DND-41 (cell line): ENCODE measurements around the gene NXPH2.

Experiments used
- ATAC-seq: fragments of 200-7000 bp; cut with Tn5 transposase; 3 replicates; pipeline ENCODE4 v1.9.1; 2021; ENCODE audit warnings: low read depth; ENCODE audit not compliant: insufficient read depth
- DNase-seq: peaks from one replicate; pipeline ENCODE4 v3.0.0-alpha.2; 2020
- H2AFZ ChIP-seq: 2 replicates; pipeline ENCODE4 v1.6.0; 2012; ENCODE audit warnings: low read depth, low read length
- H3K27ac ChIP-seq: 2 replicates; pipeline ENCODE4 v1.5.1; 2012; ENCODE audit warnings: low read length, inconsistent platforms
- H3K27me3 ChIP-seq: fragments of 200-600 bp; sonication (generic); 2 replicates; pipeline ENCODE4 v1.6.0; 2012; ENCODE audit warnings: low read length, mild to moderate bottlenecking, inconsistent platforms; ENCODE audit not compliant: insufficient read depth, poor library complexity
- H3K36me3 ChIP-seq: 2 replicates; pipeline ENCODE4 v1.5.1; 2012; ENCODE audit warnings: low read length, inconsistent platforms; ENCODE audit not compliant: insufficient read depth
- H3K4me1 ChIP-seq: 2 replicates; pipeline ENCODE4 v1.5.1; 2012; ENCODE audit warnings: mild to moderate bottlenecking, low read length; ENCODE audit not compliant: insufficient read depth
- H3K4me2 ChIP-seq: 2 replicates; pipeline ENCODE4 v1.6.0; 2012; ENCODE audit warnings: mild to moderate bottlenecking, moderate library complexity, low read length, inconsistent platforms; ENCODE audit not compliant: insufficient read depth
- H3K4me3 ChIP-seq, 2 experiments: fragments of 200-600 bp in 1 of 2; shearing (Covaris generic) in 1 of 2; 2 replicates each; pipeline ENCODE4 v1.5.1; 2012 to 2016; ENCODE audit warnings: inconsistent platforms in 2 of 2, low read length in 2 of 2, mild to moderate bottlenecking in 2 of 2, low read depth in 1 of 2, moderate library complexity in 1 of 2
- H3K79me2 ChIP-seq: 2 replicates; pipeline ENCODE4 v1.6.0; 2012; ENCODE audit warnings: low read length, inconsistent platforms; ENCODE audit not compliant: insufficient read depth
- H3K9ac ChIP-seq: 2 replicates; pipeline ENCODE4 v1.6.0; 2012; ENCODE audit warnings: low read depth, mild to moderate bottlenecking, inconsistent platforms, low read length, moderate library complexity
- H3K9me3 ChIP-seq: 2 replicates; pipeline ENCODE4 v1.5.1; 2012; ENCODE audit warnings: low read length, moderate library complexity, mild to moderate bottlenecking, inconsistent platforms; ENCODE audit not compliant: insufficient read depth, severe bottlenecking
- H4K20me1 ChIP-seq: 2 replicates; pipeline ENCODE4 v1.6.0; 2012; ENCODE audit warnings: low read length; ENCODE audit not compliant: insufficient read depth
- CTCF ChIP-seq: IDR thresholded peaks from 2 replicates; pipeline ENCODE4 v1.5.1; 2012; ENCODE audit warnings: borderline replicate concordance, low read length, moderate library complexity, mild to moderate bottlenecking; ENCODE audit not compliant: poor library complexity, severe bottlenecking; ENCODE audit errors: extremely low read depth
- EZH2 ChIP-seq: IDR thresholded peaks from 3 replicates; pipeline ENCODE4 v1.6.1; 2012; ENCODE audit warnings: borderline replicate concordance, low read depth, mild to moderate bottlenecking, moderate library complexity, low read length, inconsistent platforms; ENCODE audit not compliant: severe bottlenecking

Gene NXPH2

GRCh38 chr2:138779406-138779780 lies 797 bp downstream of the NXPH2 start:
- Histone ChIP-seq H3K27ac (no peak overlapping the region), H2AFZ (no peak overlapping the region), H3K27me3 (no peaks in the 10 kb centered on the region)

GRCh38 chr2:138777996-138778395 lies 2.2 kb downstream of the NXPH2 start:
- H2AFZ ChIP-seq, result no peak overlapping the region
- ATAC-seq (no peak), DNase-seq (no peak)
- TF ChIP-seq CTCF, result no peak
- no peak for TF ChIP-seq EZH2
- H3K9me3 ChIP-seq, result no peaks in the 10 kb centered on the region
- H3K27ac ChIP-seq, result no peak overlapping the region
- no peak overlapping the region for H3K4me2 ChIP-seq
- H3K27me3 ChIP-seq, result no peaks in the 10 kb centered on the region
- no peaks in the 10 kb centered on the region for H4K20me1 ChIP-seq
- H3K9ac ChIP-seq, result no peak overlapping the region
- H3K4me1 ChIP-seq, result no peaks in the 10 kb centered on the region
- H3K4me3 ChIP-seq, result no peak overlapping the region
- no peaks in the 10 kb centered on the region for H3K79me2 ChIP-seq
- H3K36me3 ChIP-seq, result no peaks in the 10 kb centered on the region

More at GRCh38 chr2:138779406-138779780, 797 bp downstream of the NXPH2 start:
- H3K36me3 ChIP-seq, result no peaks in the 10 kb centered on the region
- H3K79me2 ChIP-seq, result no peaks in the 10 kb centered on the region
- ATAC-seq, result no peak
- H3K4me2 ChIP-seq, result no peak overlapping the region
- TF ChIP-seq EZH2, result no peak
- no peak for TF ChIP-seq CTCF
- H3K9ac ChIP-seq, result no peak overlapping the region
- DNase-seq, result no peak
- no peaks in the 10 kb centered on the region for H3K9me3 ChIP-seq
- no peaks in the 10 kb centered on the region for H3K4me1 ChIP-seq
- H4K20me1 ChIP-seq, result no peaks in the 10 kb centered on the region
- H3K4me3 ChIP-seq, result no peak overlapping the region

DNA sequence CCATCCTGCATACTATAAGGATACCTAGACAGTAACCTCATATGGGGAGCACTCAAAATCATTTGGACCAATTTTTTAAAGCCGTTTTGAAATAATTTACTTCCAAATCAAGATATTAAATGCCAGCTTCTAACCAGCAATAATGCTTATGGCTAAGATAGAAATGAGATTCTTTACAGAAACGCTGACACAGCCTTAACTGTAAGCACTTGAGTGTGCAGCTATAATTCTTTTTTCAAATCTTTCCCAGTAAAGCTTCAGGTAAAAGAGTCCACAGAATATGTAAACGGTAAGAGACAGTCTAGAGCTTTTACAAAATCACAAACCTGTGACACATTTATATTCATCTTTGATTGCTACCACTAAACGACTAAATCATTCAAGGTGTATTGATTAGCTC lies 4.5 kb downstream of the NXPH2 start:
- Histone ChIP-seq H3K79me2 (no peaks in the 10 kb centered on the region), H3K27me3 (no peaks in the 10 kb centered on the region), H2AFZ (no peak overlapping the region), H3K27ac (no peak overlapping the region), H3K9ac (no peak overlapping the region), H3K4me1 (no peaks in the 10 kb centered on the region), H4K20me1 (no peaks in the 10 kb centered on the region), H3K4me3 (no peak overlapping the region), H3K36me3 (no peaks in the 10 kb centered on the region), H3K9me3 (no peaks in the 10 kb centered on the region), H3K4me2 (no peak overlapping the region)
- TF ChIP-seq CTCF (no peak), EZH2 (no peak)
- ATAC-seq (no peak), DNase-seq (no peak)

DNA sequence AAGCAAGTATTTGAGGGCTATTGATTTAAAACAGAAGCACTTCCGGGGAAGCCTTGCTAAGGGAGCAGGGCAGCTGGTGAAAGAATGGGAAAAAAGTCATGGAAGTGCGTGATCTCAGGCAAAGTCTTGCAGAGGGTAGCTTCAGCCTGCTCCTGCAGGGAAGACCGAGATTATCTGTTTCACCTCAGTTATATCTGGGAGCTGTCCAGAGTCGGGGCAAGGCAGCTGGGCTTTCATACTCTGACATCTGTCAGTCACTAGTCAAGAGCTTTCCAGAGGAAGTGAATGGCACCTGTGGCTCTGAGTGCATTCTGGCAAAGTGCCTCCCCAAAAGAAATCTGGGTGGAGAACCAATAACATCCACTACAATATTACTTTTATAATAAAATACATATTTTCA lies 8.7 kb downstream of the NXPH2 start:
- ATAC-seq, result no peak
- DNase-seq, result no peak
- no peaks in the 10 kb centered on the region for H3K36me3 ChIP-seq
- H3K9me3 ChIP-seq, result no peaks in the 10 kb centered on the region
- no peak overlapping the region for H3K27ac ChIP-seq
- no peaks in the 10 kb centered on the region for H3K4me1 ChIP-seq
- no peaks in the 10 kb centered on the region for H3K27me3 ChIP-seq
- H3K79me2 ChIP-seq, result no peaks in the 10 kb centered on the region
- no peak overlapping the region for H2AFZ ChIP-seq
- TF ChIP-seq CTCF, result no peak
- no peak for TF ChIP-seq EZH2
- no peak overlapping the region for H3K4me3 ChIP-seq
- no peak overlapping the region for H3K4me2 ChIP-seq
- H4K20me1 ChIP-seq, result no peaks in the 10 kb centered on the region
- no peak overlapping the region for H3K9ac ChIP-seq
